Lung (tissue), 11 donors: ENCODE measurements around the gene SMIM45.

ENCODE experiments used
- ATAC-seq: fragments of 200-7000 bp; cut with Tn5 transposase; one replicate; pipeline ENCODE4 v1.9.1; 2020; ENCODE audit warnings: moderate number of reproducible peaks; ENCODE audit not compliant: insufficient read depth, low FRiP score
- DNase-seq, 3 donors: peaks; one replicate each; pipeline ENCODE4 v3.0.0-alpha.2; 2013 to 2017
- H3K27ac ChIP-seq, 2 donors: one replicate each; pipeline ENCODE4 v1.5.1; 2013; ENCODE audit warnings: mild to moderate bottlenecking in 2 of 2, moderate library complexity in 2 of 2, control low read depth in 1 of 2, inconsistent platforms in 1 of 2, low read depth in 1 of 2, low read length in 1 of 2
- H3K27me3 ChIP-seq, 3 donors: one replicate each; pipeline ENCODE4 v1.5.1; 2013; ENCODE audit warnings: low read length in 2 of 3; ENCODE audit not compliant: control insufficient read depth in 3 of 3, insufficient read depth in 3 of 3
- H3K36me3 ChIP-seq, 4 donors: one replicate each; pipeline ENCODE4 v1.5.1; 2013; ENCODE audit warnings: low read length in 4 of 4, mild to moderate bottlenecking in 1 of 4, moderate library complexity in 1 of 4; ENCODE audit not compliant: control insufficient read depth in 4 of 4, insufficient read depth in 4 of 4
- H3K4me1 ChIP-seq, 5 donors: one replicate each; pipeline ENCODE4 v1.5.1; 2013; ENCODE audit warnings: low read length in 5 of 5, mild to moderate bottlenecking in 2 of 5, moderate library complexity in 1 of 5; ENCODE audit not compliant: control insufficient read depth in 5 of 5, insufficient read depth in 5 of 5
- H3K4me3 ChIP-seq: one replicate; pipeline ENCODE4 v1.5.1; 2013; ENCODE audit warnings: mild to moderate bottlenecking, control low read depth, moderate library complexity
- H3K9ac ChIP-seq, 2 donors: one replicate each; pipeline ENCODE4 v1.5.1; 2013; ENCODE audit warnings: low read length in 2 of 2, control low read depth in 1 of 2; ENCODE audit not compliant: insufficient read depth in 1 of 2
- H3K9me3 ChIP-seq, 4 donors: one replicate each; pipeline ENCODE4 v1.5.1; 2013; ENCODE audit warnings: low read length in 3 of 4, mild to moderate bottlenecking in 1 of 4, moderate library complexity in 1 of 4; ENCODE audit not compliant: control insufficient read depth in 4 of 4, insufficient read depth in 3 of 4
- WGBS, 2 donors: extraction: QIAGEN DNeasy Blood & Tissue Kit; methylation state at CpG; one replicate each; pipeline ENCODE4 v1.1.7; 2013; 5-methylcytosine and 5-hydroxymethylcytosine counted together
- TF ChIP-seq, protein P1 (sequence below): IDR thresholded peaks from 2 replicates; pipeline ENCODE4 v1.5.1; 2012; ENCODE audit warnings: mild to moderate bottlenecking; ENCODE audit errors: control extremely low read depth, extremely low read depth
- donor health status: control.
- donor health status: control.
- donor health status: Bipolar disorder and iron deficiency.
- donor health status: healthy.
- donor health status: DM: yes; HTN: yes; CAD: no.

Gene SMIM45

DNA sequence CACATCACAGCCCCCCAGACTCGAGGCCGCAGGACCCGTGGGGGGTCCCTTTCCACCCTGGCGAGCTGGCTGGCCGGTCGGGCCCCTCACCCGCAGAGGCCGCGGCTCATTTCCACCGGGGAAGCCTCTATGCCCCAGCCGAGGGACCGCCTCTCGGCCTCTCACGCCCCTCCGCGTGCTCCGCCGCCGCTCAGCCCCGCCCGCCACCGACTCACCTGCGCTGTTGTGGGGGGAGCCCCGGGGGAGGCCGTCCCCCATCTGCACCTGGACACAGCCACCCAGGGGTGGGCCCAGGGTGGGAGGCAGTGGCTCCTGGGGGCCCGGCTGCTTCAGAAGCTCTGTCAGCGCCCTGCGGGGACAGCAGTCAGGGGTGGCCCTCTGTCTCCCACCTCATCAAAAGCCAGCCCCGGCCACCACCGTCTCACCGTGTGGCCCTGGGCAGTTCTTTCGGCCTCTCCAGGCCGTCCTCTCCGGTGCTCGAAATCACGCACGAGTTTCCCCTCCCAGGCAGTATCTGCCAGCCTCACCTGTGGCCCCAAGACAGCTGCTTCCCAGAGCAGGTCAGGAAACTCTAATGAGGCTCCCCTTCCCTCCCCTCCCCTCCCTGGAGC lies 40.8 kb upstream of the SMIM45 start:
- H3K36me3 ChIP-seq: peaks cover 0 to 8% (median 0%) of the 10 kb centered on the region in 4 donors
- peaks cover 4 to 49% (median 35%) of the 10 kb centered on the region in 3 donors for H3K27me3 ChIP-seq
- H3K9me3 ChIP-seq: no peaks in the 10 kb centered on the region
- WGBS, 2 donors: 8 to 9% methylated on average over 31 to 37 of the region's 37 CpGs
- DNase-seq (no peak), ATAC-seq (no peak)
- no peak overlapping the region for H3K4me3 ChIP-seq
- TF ChIP-seq, protein P1, sequence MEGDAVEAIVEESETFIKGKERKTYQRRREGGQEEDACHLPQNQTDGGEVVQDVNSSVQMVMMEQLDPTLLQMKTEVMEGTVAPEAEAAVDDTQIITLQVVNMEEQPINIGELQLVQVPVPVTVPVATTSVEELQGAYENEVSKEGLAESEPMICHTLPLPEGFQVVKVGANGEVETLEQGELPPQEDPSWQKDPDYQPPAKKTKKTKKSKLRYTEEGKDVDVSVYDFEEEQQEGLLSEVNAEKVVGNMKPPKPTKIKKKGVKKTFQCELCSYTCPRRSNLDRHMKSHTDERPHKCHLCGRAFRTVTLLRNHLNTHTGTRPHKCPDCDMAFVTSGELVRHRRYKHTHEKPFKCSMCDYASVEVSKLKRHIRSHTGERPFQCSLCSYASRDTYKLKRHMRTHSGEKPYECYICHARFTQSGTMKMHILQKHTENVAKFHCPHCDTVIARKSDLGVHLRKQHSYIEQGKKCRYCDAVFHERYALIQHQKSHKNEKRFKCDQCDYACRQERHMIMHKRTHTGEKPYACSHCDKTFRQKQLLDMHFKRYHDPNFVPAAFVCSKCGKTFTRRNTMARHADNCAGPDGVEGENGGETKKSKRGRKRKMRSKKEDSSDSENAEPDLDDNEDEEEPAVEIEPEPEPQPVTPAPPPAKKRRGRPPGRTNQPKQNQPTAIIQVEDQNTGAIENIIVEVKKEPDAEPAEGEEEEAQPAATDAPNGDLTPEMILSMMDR: no peak
- peaks cover 0 to 19% (median 9%) of the 10 kb centered on the region in 5 donors for H3K4me1 ChIP-seq
- no peak overlapping the region for H3K27ac ChIP-seq
- no peak overlapping the region for H3K9ac ChIP-seq

DNA sequence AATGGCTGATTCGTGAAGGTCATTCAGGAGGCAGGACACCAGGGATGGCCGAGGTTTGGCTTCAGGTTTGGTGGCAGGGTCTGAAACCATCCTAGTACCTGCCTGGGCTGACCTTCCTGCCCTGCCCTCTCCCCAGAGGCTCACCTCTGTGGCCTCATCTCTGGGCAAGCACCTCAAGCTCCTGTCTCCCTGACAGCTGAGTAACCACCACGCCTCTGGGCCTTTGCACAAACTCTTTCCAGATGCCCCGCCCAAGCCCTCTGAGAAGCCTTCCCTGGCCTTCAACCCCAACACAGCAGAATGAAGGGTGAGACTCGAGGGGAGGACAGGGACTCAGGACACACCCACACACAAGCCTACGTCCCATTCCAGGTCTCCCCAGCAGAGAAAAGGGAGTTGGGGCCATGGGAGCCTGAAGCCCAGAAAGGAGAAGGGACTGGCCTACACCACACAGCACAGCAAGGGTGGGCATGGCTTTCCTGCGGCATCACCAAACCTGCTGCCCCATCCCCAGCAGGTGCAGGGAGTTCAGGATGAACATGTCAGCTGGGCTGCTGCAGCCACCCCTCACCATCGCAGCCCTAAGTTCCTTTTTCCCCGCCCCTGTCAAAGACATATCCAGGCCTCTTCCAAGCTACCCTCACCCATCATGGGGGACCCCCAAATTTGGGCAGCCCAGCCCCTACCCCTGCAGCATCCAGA lies 39.5 kb upstream of the SMIM45 start:
- Histone ChIP-seq H3K27me3 (peaks cover 4 to 63% (median 47%) of the 10 kb centered on the region in 3 donors), H3K4me1 (peaks cover 0 to 19% (median 9%) of the 10 kb centered on the region in 5 donors), H3K36me3 (peaks cover 0 to 2% (median 0%) of the 10 kb centered on the region in 4 donors), H3K4me3 (no peak overlapping the region), H3K9me3 (no peaks in the 10 kb centered on the region), H3K27ac (no peak overlapping the region), H3K9ac (no peak overlapping the region)
- ATAC-seq (no peak), DNase-seq (no peak)
- WGBS, 2 donors: 77% methylated on average over 9 of the region's 9 CpGs
- TF ChIP-seq, protein P1: no peak

DNA sequence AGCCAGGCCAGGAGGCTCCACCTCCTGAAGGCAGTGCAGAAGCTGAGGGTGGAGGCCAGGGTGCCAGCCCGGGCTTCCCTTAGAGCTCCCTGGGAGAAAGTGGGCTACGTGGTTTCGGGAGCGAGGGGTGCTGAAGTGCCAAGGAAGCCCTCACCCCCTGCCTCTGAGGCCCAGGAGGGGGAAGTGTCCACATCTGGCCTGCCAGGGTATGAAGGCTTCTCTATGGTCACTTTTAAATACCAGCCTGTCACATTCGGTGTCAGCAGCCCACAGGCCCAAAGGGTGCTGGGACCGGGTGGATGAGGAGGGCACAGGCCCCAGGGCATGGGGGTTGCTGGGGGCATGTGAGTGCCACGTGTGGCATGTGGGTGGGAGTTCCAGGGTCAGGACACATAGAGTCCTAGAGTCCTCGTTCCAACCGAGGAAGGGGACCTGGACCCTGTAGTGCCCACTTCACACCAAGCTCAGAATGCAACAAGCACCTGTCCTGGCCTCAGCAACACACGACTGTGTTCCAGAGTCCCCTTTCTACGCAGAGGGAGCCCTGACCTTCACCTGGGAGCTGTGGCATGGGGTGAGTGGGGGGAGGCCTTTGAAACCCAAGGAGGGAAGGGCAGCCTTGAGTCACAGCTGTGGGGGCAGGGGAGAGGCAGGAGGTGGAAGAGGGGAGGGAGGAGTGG lies 38.8 kb upstream of the SMIM45 start:
- DNase-seq (no peak), ATAC-seq (no peak)
- 63 to 65% methylated on average over 11 of the region's 11 CpGs for WGBS, 2 donors
- H3K9me3 ChIP-seq: no peaks in the 10 kb centered on the region
- no peaks in the 10 kb centered on the region for H3K36me3 ChIP-seq
- no peak overlapping the region for H3K4me3 ChIP-seq
- H3K4me1 ChIP-seq: peaks cover 0 to 23% (median 14%) of the 10 kb centered on the region in 5 donors
- H3K9ac ChIP-seq: no peak overlapping the region
- no peak overlapping the region for H3K27ac ChIP-seq
- TF ChIP-seq, protein P1: no peak
- H3K27me3 ChIP-seq: peaks cover 4 to 68% (median 52%) of the 10 kb centered on the region in 3 donors
